ENCODE measurements around the gene KCNE1. TPM values are rescaled to one million over a fixed set of nuclear protein-coding genes. Genes with fewer than 3 reads are reported as not detected.
A peak's percentile ranks its signal among the peaks of the same experiment; 100 is the strongest.

KCNE1 gene
- total RNA-seq, 1 donor from 2014 or later = 0.51 TPM

- Mint-ChIP-seq H3K27ac (no peak overlapping the region), H3K4me1 (ENCODE audit: unreplicated experiment) (peaks cover 20% of the 10 kb centered on the region), H3K36me3 (peaks cover 9% of the 10 kb centered on the region), H3K9me3 (peaks cover 12% of the 10 kb centered on the region), H3K27me3 (no peaks in the 10 kb centered on the region), H3K4me3 (no peak overlapping the region)
- TF ChIP-seq CTCF (conservative IDR thresholded peaks at IDR 0.05) = no peak
- DNase-seq (ENCODE audit: extremely low spot score, unreplicated experiment) = no peak
Measured at GRCh38 chr21:34550182-34550799, 38.3 kb upstream of the KCNE1 start.

- Mint-ChIP-seq H3K27ac (no peak overlapping the region), H3K36me3 (no peaks in the 10 kb centered on the region), H3K27me3 (no peaks in the 10 kb centered on the region), H3K4me3 (no peak overlapping the region), H3K9me3 (peaks cover 4% of the 10 kb centered on the region), H3K4me1 (ENCODE audit: unreplicated experiment) (peaks cover 29% of the 10 kb centered on the region)
- no peak for DNase-seq (ENCODE audit: extremely low spot score, unreplicated experiment)
- TF ChIP-seq CTCF (conservative IDR thresholded peaks at IDR 0.05) = no peak
Measured at GRCh38 chr21:34548781-34549376, 36.9 kb upstream of the KCNE1 start.

- Mint-ChIP-seq H3K4me1 (ENCODE audit: unreplicated experiment) (peaks cover 28% of the 10 kb centered on the region), H3K27ac (no peak overlapping the region), H3K4me3 (no peak overlapping the region), H3K36me3 (peaks cover 5% of the 10 kb centered on the region), H3K27me3 (no peaks in the 10 kb centered on the region), H3K9me3 (peaks cover 10% of the 10 kb centered on the region)
- TF ChIP-seq CTCF (conservative IDR thresholded peaks at IDR 0.05) = no peak
- no peak for DNase-seq (ENCODE audit: extremely low spot score, unreplicated experiment)
Measured at GRCh38 chr21:34546542-34546941, 34.5 kb upstream of the KCNE1 start.

- no peak for DNase-seq (ENCODE audit: extremely low spot score, unreplicated experiment)
- peak overlapping the region; percentile 65 for H3K4me3 Mint-ChIP-seq
- peaks cover 5% of the 10 kb centered on the region for H3K36me3 Mint-ChIP-seq
- H3K27me3 Mint-ChIP-seq = no peaks in the 10 kb centered on the region
- peaks cover 28% of the 10 kb centered on the region for H3K4me1 Mint-ChIP-seq (ENCODE audit: unreplicated experiment)
- TF ChIP-seq CTCF (conservative IDR thresholded peaks at IDR 0.05) = no peak
- H3K9me3 Mint-ChIP-seq = peaks cover 10% of the 10 kb centered on the region
- peak overlapping the region; percentile 93 for H3K27ac Mint-ChIP-seq
Measured at GRCh38 chr21:34545079-34545884, 33.3 kb upstream of the KCNE1 start.

- Mint-ChIP-seq H3K27ac (peak overlapping the region; percentile 93), H3K4me1 (ENCODE audit: unreplicated experiment) (peaks cover 28% of the 10 kb centered on the region), H3K4me3 (no peak overlapping the region), H3K9me3 (peaks cover 10% of the 10 kb centered on the region), H3K36me3 (peaks cover 5% of the 10 kb centered on the region), H3K27me3 (no peaks in the 10 kb centered on the region)
- no peak for DNase-seq (ENCODE audit: extremely low spot score, unreplicated experiment)
- peak; percentile 74 for TF ChIP-seq CTCF (conservative IDR thresholded peaks at IDR 0.05)
Measured at GRCh38 chr21:34544032-34544496, 32.1 kb upstream of the KCNE1 start.
